Calu3 (cell line): ENCODE data around the gene TMEM170B. TPM values are rescaled to one million over a fixed set of nuclear protein-coding genes. Genes with fewer than 3 reads are reported as not detected.

Experiments used
- Bru-seq: library from RNA; stranded (reverse); fragments of 400-500 nt; gene quantifications from one replicate; lab custom pipeline; 2021; lab: Mats Ljungman, UMichigan
- BruChase-seq, 2 experiments: library from RNA; stranded (reverse); fragments of 400-500 nt; gene quantifications; one replicate each; lab custom pipeline; 2021; lab: Mats Ljungman, UMichigan
- BruUV-seq: library from RNA; stranded (reverse); fragments of 400-500 nt; replicated peaks from 2 replicates; lab custom pipeline; 2021; lab: Mats Ljungman, UMichigan
- CTCF ChIA-PET: fragments of 300-600 bp; sonication (Branson Sonifier 250); formaldehyde crosslinking; loops from one replicate; lab custom pipeline; 2022; ENCODE audit warnings: antibody characterized with exemption; lab: Charles Lee
- DNase-seq: peaks from one replicate; pipeline ENCODE4 v3.0.0; 2022
- H3K27ac Mint-ChIP-seq: one replicate; pipeline ENCODE4 v1.8.0; 2022; ENCODE audit warnings: mixed read lengths; ENCODE audit not compliant: unreplicated experiment
- H3K27me3 Mint-ChIP-seq: one replicate; pipeline ENCODE4 v1.8.0; 2022; ENCODE audit warnings: mixed read lengths; ENCODE audit not compliant: unreplicated experiment
- H3K36me3 Mint-ChIP-seq: one replicate; pipeline ENCODE4 v1.8.0; 2022; ENCODE audit warnings: mild to moderate bottlenecking, moderate library complexity, mixed read lengths; ENCODE audit not compliant: insufficient read depth, unreplicated experiment
- H3K4me1 Mint-ChIP-seq: one replicate; pipeline ENCODE4 v1.8.0; 2022; ENCODE audit warnings: mild to moderate bottlenecking, low read depth, mixed read lengths; ENCODE audit not compliant: unreplicated experiment
- H3K4me3 Mint-ChIP-seq: one replicate; pipeline ENCODE4 v1.8.0; 2022; ENCODE audit warnings: mild to moderate bottlenecking, low read depth, moderate library complexity, mixed read lengths; ENCODE audit not compliant: unreplicated experiment
- H3K9me3 Mint-ChIP-seq: one replicate; pipeline ENCODE4 v1.8.0; 2022; ENCODE audit warnings: low read depth, mixed read lengths; ENCODE audit not compliant: unreplicated experiment
- CTCF ChIP-seq: fragments of 200-600 bp; IDR thresholded peaks from one replicate; pipeline ENCODE4 v1.8.0; 2022; ENCODE audit warnings: antibody characterized with exemption; ENCODE audit not compliant: unreplicated experiment
- intact Hi-C: fragments of 100-400 bp; cut with micrococcal nuclease; formaldehyde crosslinking; loops from one replicate; pipeline ENCODE4 v1.10.0; 2022; ENCODE audit not compliant: unreplicated experiment
- long read RNA-seq: library from polyadenylated mRNA; stranded (forward); transcript quantifications from one replicate; pipeline ENCODE4 v2.0.0, GENCODE V29; 2022
- total RNA-seq: library from RNA; stranded (reverse); gene quantifications from 2 replicates; pipeline ENCODE4 v1.2.3, GENCODE V29; 2022

Gene TMEM170B
- total RNA-seq (1.9 and 2.2 TPM in 2 replicates), Bru-seq, nascent RNA (percentile 48 among the genes with signal in this experiment), BruChase-seq, experiment 1, labeled RNA remaining after a 6-hour chase (percentile 44 among the genes with signal in this experiment), BruChase-seq, experiment 2, labeled RNA remaining after a 2-hour chase (percentile 55 among the genes with signal in this experiment)
- long read RNA-seq, full-length matches to known transcripts = 2 of 3 reads
- long read RNA-seq, partial matches to known transcripts = 0 of 3 reads
- long read RNA-seq, other reads (novel, unspliced or antisense) = 1 of 3 reads

DNA sequence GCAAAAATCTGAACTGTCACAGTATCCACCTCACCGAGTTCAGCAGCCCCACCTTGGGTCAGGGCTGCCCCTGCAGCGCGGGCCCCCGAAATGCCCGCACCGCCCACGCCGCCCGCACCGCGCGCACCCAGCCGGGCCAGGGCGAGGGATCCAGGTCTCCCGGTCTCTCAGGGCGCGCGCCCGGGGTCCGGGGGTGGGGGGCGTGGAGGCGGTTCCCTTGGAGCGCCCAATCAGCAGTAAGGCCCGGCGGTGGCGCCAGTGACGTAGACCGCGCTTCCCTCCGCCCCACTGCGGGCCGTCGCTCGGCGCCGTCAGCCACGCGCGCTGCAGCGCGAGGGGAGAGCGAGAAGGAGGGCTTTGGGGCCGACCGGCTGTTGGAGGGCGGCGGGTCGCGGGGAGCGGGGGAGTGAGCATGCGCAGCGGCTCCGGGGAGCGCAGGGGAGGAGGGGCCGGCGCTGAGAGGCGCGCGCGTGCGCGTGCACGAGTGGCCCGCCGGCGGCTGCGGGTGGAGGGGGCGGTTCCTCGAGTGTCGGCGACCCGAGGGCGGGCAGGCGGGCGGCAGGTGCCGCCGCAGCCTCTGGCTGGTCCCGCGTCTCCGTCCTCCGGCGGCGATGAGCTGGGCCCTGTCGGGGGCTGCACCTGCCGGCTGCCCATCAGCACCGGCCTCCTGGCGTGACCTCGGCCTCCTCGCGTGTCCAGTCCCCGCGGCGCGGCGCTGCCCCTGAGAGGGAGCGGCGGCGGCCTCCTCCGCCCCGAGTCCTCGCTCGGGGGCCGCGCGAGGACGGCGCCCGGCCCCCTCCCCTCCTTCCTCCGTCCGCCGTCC, at the start of gene TMEM170B:
Gene TMEM170B, plus strand, starts transcription at position 521 of the 823 bp plus-strand sequence. CDS start 529 bp downstream, outside the sequence.
- Mint-ChIP-seq H3K27me3 (no peaks in the 10 kb centered on the region), H3K27ac (peak within 1 kb of the TSS; percentile 63), H3K4me1 (no peaks in the 10 kb centered on the region), H3K36me3 (peaks cover 22% of the 10 kb centered on the region), H3K9me3 (no peaks in the 10 kb centered on the region), H3K4me3 (peak within 1 kb of the TSS; percentile 76)
- intact Hi-C loops = no loop called here
- TF ChIP-seq CTCF = no peak
- no TSS peak for BruUV-seq
- DNase-seq = peak; percentile 84
- CTCF ChIA-PET = no interaction called here

DNA sequence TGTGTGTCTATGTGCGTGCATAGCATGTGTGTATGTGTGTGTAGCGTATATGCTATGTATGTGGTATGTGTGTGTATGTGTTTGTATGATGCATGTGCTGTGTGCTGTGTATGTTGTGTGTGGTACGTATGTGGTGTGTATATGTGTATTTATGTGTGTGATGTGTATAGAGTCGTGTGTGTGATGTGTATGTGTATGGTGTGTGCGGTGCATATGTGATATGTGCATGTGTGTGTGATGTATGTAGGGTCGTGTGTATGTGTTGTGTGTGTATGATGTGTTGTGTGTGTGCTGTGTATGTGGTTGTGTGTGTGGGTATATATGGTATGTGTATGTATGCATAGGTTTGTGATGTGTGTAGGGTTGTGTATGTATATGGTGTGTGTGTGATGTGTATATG, 46.6 kb upstream of the TMEM170B start:
- H3K27ac Mint-ChIP-seq = no peak overlapping the region
- intact Hi-C loops = no loop called here
- H3K4me1 Mint-ChIP-seq = no peaks in the 10 kb centered on the region
- CTCF ChIA-PET = no interaction called here
- H3K4me3 Mint-ChIP-seq = no peak overlapping the region
- TF ChIP-seq CTCF = no peak
- H3K9me3 Mint-ChIP-seq = no peaks in the 10 kb centered on the region
- H3K27me3 Mint-ChIP-seq = no peaks in the 10 kb centered on the region
- no peak for DNase-seq
- no TSS peak for BruUV-seq
- H3K36me3 Mint-ChIP-seq = no peaks in the 10 kb centered on the region

GRCh38 chr6:11491596-11492463, 45.7 kb upstream of the TMEM170B start:
- H3K27me3 Mint-ChIP-seq = no peaks in the 10 kb centered on the region
- BruUV-seq = no TSS peak
- no peak overlapping the region for H3K27ac Mint-ChIP-seq
- H3K4me3 Mint-ChIP-seq = no peak overlapping the region
- H3K4me1 Mint-ChIP-seq = no peaks in the 10 kb centered on the region
- CTCF ChIA-PET = no interaction called here
- no peak for DNase-seq
- no peaks in the 10 kb centered on the region for H3K9me3 Mint-ChIP-seq
- TF ChIP-seq CTCF = no peak
- H3K36me3 Mint-ChIP-seq = no peaks in the 10 kb centered on the region
- intact Hi-C loops = no loop called here
